NCI-H2196 treated with DMSO at 0.1 percent for 48 hours (cell line): ENCODE data around the gene AK5.

Source experiments
- DNase-seq: peaks from one replicate; lab custom pipeline; 2025; ENCODE audit not compliant: unreplicated experiment; lab: John Stamatoyannopoulos, UW

Gene AK5

GRCh38 chr1:77539519-77540142, 257.8 kb downstream of the AK5 start:
- DNase-seq, result no peak

- DNase-seq, result no peak
These were observed 258.8 kb downstream of the AK5 start for GRCh38 chr1:77540501-77541161.

DNA sequence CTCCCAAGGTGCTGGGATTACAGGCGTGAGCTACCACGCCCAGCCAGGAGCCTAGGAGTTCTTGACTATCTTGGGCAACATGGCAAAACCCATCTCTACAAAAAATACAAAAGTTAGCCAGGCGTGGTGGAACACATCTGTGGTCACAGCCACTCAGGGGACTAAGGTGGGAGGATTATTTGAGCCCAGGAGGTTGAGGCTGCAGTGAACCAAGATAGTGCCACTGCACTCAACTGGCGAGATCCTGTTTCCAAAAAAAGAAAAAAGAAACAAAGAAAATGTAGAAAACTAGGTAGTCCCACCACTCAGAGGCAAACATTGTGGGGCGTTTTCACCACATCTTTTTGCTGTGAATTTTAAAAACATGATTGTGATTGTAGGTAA, 259.3 kb downstream of the AK5 start:
- DNase-seq, result no peak

DNA sequence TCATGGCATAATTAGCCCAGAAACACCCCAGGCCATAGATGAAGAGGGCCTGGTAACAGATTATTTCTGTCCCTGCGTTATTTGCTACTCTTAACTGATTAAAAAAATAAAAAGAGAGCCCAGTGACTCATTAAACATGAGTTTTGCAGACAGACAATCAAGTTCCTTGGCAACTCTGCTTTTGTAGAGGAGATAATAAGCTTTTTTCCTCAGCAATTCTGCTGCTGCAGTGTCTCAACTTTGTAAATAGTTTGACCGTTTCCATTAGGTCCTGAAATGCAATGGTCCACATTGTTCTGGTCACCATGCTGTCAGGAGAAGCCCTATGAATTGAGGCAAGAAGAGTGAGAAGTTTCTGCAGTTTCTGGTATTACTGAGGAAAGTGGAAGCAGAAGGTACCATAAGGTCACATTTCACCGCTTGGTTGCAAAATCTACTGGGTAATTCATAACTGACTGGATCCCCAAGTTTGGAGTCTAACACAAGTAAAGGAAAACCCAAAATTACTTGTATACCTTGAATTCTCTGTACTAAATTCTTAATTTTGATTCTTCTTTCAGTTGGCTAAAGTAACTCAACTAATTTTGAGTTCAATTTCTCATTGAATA, 261.1 kb downstream of the AK5 start:
- no peak for DNase-seq

DNA sequence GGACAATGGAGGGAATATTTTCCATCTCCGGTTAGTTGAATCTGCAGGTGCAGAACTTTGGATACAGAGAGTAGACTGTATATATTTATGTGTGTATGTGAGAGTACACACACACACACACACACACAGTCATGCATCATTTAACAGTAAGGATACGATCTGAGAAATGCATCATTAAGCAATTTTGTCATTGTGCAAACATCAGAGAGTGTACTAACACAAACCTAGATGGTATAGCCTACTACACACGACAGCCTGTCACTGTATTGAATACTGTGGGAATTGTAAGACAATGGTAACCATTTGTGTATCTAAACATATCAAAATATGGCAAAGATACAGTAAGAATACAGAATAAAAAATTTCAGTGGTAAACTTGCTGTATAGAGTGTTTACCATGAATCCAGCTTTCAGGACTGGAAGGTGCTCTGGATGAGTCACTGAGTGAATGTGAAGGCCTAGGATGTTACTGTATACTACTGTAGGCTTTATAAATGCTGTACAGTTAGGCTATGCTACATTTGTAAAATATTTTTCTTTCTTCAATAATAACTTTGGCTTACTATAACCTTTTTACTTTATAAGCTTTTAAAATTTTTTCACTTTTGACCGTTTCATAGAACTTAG, 262.1 kb downstream of the AK5 start:
- no peak for DNase-seq

- DNase-seq, result no peak
These were observed 263.0 kb downstream of the AK5 start for GRCh38 chr1:77544845-77545244.

DNA sequence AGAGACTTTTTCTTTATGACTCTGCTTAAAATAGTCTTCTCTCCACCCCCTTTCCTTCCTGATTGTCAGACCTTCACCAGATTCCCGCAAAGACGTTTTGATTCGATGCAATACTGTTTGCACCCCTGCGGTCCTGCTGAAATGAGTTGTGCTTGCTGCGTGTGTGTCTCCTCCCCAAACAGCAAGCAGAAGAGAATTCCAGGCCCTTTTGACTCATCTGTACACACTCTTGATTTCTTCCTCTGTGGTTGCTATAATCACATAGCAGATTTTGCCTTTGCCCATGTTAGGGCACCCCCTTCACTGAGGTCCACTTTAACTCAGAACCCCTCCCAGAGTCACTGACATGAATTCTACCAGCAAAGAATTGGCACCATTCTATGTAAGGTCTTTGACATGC, 264.2 kb downstream of the AK5 start:
- no peak for DNase-seq

DNA sequence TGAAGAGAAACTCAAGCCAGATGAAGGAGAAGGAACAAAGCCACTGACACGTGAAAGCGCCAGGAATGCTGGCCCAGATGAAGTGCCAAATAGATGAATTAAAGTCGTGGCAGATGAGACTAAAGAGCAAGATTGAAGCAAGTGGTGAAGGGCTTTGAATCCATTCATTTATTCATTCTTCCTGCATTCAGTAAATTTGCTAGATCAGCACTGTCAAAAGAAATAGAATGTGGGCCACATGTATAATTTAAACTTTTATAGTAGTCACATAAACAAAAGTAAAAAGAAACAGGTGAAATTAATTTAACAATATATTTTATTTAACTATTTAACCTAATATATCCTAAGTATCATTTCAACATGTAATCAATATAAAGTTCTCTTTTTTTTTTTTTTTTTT, 265.1 kb downstream of the AK5 start:
- DNase-seq, result no peak

GRCh38 chr1:77548285-77548684, 266.5 kb downstream of the AK5 start:
- DNase-seq, result no peak

- DNase-seq, result no peak
These were observed 268.3 kb downstream of the AK5 start for GRCh38 chr1:77550135-77550534.

GRCh38 chr1:77552626-77553025, 270.8 kb downstream of the AK5 start:
- DNase-seq, result no peak

DNA sequence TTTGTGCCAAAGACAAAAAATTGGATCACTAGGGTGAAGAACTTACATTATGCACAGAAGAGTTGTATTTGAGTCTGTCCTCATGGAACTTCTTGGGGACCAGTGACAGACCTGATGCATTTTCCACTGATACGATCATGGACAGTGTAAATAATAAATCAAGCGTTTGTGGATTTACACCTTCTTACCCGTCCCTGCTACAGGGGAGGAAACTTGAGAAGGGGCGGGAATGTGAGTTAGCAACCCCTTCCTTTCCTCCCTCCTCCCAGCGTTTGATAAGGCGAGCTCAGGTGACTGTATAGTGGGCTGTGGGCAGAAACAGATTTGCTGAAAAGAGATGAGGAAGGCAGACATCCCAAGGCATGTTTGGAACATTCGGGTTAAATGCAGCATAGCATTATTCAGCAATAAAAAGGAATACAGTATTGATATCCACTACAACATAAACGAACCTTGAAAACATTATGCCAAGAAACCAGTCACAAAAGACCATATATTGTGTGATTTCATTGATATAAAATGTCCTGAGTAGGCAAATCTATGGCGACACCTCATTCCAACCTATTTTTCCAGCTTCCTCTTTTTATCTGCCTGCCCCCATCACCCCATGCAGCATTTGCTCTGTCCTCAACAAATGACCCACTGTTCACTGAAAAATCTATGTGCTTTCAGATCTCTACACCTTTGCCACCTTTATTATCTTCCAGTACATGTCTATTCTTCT, 271.9 kb downstream of the AK5 start:
- DNase-seq, result no peak

DNA sequence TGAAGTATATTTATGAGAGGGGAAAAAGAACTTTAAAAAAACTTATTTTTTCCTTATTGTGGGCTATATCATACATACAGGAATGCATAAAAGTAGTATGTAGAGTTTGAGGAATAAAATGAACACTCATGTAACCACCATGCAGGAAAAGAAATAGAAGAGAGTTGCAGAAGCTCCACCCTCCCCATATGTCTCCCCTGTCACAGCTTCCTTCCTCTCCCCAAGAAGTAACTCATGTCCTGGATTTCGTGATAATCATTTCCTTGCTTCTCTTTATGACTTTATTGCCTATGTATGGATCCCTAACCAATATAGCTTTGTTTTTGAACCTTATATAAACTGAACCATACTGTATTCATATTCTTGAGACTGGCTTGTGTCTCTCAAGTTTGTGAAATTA, 274.2 kb downstream of the AK5 start:
- no peak for DNase-seq

DNA sequence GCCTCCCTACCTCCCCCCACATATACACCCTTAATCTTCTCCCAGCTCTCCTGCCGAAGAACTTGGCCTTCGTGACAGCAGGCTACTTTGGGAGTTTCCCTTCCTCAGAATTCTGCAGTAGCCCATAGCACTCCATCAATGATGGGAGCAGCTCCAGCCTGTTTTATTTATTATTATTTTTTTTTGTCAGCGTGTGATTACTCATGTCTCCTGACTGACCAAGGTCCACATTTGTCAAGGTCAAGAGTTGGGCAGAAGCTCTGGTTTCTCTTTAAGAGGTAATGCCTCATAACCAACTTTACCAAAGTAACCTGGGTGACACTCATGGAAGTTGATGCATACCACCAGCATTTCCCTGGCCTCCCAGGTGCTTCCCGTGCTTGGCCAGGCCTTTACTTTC, 275.2 kb downstream of the AK5 start:
- DNase-seq, result no peak

DNA sequence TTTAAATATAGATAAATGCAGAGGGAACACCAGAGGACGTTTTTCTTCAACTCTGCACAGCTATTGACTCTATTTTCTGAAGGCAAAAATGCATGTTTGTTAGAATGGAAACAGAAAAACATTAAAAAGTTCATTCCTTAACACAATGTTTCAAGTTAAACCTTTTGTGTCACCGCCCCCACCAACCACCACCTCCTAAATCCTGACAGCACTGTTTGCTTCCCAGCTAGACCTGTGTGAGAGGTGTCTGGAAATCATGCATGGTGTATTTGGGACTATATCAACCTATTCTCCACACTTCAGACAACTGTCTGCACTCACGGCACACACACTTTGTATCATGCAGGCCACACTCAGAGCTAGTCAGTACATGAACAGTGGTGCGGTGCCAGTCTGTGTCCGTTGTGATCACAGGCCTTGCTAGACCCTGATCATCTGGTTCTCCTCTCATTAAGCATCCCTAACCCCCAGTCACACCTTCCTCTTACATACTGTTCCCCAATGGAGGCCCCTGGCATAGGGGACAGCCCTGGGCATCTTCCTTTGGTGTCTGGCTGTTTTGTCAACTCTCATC, 276.9 kb downstream of the AK5 start:
- DNase-seq, result no peak

DNA sequence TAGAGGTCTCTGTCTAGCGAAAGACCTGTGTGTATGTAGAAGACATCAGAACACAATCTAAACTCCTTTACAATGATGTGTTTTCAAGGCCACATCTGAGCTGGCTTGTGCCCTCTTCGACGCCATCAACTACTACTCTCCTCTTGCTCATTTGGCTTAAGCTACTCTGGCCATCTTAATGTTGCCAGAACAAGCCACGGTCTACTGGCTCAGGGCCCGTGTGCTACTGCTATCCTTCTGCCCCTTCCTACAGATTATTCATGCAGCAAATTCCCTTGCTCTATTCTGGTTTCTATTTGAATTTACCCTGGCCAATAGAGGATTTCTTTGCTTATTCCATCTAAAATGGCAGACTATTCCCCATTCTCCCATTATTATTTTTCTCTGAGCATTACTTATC, 278.9 kb downstream of the AK5 start:
- DNase-seq, result no peak

DNA sequence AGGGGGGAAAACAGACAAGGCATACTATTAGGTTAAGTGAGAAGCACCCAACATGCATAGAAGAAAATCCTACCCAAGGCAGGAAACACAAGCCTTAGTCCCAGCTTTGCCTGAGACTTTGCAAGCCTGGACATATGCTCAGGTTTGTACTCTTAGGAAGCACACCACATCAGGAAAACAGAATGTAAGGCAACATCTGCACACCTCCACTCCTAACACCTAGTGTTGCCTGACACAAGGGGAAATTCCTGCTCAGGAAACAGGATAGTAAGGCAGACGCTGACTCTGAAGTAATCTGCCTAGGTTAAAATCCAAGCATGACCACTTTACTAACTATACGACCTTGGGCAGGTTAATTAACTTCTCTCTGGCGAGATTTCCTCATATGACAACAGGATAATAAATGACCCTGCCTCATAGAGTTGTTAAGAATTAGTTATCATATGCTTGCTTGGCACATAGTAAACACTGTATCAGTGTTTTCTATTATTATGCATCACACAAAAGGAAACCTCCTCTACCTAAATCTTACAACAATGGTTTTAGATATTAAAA, 280.9 kb downstream of the AK5 start:
- no peak for DNase-seq

GRCh38 chr1:77565321-77565720, 283.5 kb downstream of the AK5 start:
- no peak for DNase-seq

DNA sequence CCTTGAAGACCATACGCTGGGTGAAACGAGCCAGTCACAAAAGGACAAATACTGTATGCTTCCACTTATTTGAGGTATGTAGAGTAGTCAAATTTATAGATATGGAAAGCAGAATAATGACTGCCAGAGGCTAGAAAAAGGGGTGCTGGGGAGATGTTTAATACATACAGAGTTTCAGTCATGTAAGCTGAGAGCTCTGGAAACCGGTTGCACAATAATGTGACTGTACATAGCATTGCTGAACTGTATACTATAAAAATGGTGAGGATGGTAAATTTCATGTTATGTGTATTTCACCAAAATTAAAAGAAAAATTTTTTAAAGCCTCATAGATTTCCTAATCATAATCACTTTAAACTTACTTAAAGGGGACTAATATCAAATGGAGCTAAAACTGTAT, 289.8 kb downstream of the AK5 start:
- no peak for DNase-seq

DNA sequence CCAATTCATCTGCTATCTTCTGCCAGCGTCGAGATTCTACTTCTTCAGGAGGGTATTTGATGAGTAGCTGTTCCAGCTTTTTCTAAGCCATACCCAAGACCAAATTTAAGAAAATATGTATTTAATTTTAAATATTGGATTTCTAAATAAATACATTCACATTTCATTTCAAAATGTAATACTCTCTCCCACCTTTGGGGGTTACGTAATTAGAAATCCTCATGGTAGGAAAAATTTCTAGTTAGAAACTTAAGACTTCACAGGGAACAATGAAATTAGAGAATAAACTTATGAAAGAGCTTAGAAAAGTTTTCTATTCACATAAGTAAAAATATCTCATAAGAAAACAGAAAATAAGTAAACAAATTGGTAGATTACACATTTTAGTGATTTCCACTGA, 297.7 kb downstream of the AK5 start:
- DNase-seq, result no peak

GRCh38 chr1:77582905-77583304, 301.1 kb downstream of the AK5 start:
- DNase-seq, result no peak
